HG03045 (cell line): ENCODE measurements around the gene KIRREL3.

Experiments used
- ATAC-seq: cut with Tn5 transposase; IDR thresholded peaks from one replicate; pipeline ENCODE4 v1.9.1; 2021; ENCODE audit warnings: mild to moderate bottlenecking, moderate library complexity; ENCODE audit not compliant: unreplicated experiment

KIRREL3 gene

GRCh38 chr11:126588630-126589491, 411.7 kb downstream of the KIRREL3 start:
- ATAC-seq, result no peak

DNA sequence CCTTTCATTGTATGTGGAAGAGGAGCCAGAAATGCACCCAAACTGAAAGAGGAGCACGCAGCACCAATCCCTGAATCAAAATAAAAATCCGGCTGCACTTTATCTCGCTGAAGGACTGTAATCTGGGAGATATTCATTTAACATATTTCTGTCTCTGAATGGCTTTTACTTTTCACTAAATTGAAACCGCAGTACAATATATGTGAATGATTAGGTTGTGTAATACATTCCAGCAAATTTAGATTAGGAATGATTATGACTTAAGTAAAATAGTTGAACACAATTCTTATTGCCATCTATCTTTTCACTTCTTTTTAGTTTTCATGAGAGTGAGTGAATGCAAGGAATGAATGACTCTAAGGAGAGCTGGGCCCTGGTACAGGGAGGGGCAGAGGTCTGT, 413.0 kb downstream of the KIRREL3 start:
- no peak for ATAC-seq

DNA sequence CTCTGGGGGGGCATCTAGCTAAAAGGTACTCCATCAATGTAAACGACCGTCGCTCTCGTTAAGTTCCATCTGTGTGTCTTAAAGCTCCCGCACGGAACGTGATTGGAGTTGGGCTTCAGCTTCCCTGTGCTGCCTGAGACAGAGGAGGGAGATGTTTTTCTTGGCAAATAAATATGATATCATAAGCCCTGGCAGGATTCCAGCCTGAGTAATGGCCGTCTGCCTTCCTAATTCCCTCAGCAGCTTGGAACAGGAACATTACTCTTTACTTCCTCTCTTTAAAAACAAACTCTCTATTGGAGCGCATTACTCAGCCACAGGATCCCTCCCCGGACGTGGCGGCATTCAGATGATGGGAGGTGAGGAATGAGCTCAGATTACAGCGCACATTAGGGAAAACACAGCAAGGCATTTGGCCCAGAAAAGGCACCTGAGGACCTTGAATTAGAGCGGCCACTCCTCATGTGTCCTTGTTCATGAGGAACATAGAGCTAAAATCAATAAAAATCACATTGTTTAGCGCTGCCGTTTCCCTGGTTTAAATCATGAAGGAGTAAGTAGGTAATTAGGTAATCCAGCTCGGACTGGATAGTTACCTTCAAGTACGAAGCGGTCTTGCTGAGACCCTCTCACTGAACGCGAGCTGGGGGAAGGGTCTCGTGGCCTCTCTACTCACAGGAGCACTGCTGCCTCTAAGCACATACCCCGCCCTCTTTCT, 414.6 kb downstream of the KIRREL3 start:
- no peak for ATAC-seq

- ATAC-seq, result no peak
Observed at GRCh38 chr11:126585388-126585773, 415.2 kb downstream of the KIRREL3 start.

- ATAC-seq, result no peak
Observed at GRCh38 chr11:126583594-126584427, 416.8 kb downstream of the KIRREL3 start.

DNA sequence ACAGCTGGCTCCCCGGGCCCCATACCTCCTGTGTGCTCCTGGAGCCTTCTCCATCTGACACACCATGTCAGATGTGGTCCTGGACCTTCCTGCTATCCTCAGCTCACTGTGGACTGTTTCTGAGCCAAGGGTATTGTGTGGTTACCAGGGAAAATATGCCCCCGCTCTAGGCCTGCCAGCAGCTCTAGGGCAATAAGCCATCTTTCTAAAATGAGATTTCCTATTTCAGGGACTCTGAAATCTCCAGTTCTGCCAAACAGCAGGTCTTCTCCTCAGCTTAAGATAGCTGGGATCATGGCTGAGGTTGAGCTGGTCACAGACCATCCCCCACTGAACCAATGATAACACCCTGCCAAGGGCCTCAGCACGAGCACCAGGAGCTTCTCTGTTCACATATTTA, 417.5 kb downstream of the KIRREL3 start:
- no peak for ATAC-seq

- ATAC-seq, result no peak
Observed at GRCh38 chr11:126581871-126582648, 418.5 kb downstream of the KIRREL3 start.

- no peak for ATAC-seq
Observed at GRCh38 chr11:126578426-126578825, 422.1 kb downstream of the KIRREL3 start.

- ATAC-seq, result no peak
Observed at GRCh38 chr11:126578021-126578420, 422.5 kb downstream of the KIRREL3 start.

GRCh38 chr11:126575849-126576248, 424.7 kb downstream of the KIRREL3 start:
- ATAC-seq, result no peak

DNA sequence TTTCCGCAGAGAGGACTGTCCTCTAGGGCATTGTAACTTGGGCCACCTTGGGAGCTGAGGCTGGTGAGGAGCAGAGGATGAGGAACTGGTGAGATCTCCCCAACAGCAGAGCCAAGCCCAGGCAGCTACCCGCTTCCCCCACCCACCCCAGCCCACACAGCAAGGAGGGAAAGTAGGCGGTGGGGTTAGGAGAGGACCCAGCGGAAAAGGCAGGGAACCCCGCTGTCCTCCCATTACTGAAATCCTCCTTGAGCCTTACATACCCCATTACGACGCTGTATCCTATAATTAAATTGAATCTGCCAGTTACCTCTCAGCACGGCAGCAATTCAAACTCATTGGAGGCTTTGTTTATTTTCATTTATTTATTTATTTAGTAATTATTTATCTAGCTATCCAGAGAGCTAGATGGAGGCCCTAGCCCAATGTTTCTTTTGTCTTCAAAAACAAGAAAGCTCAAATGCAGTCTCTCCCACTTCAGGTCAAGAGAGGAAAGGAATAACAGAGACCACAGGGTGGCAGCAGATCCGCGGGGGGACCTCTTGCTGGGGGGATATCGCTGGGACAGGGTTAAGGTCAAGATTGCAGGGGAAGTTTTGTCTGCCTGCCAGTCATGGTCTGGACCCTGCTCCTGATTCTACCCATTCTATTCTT, 427.1 kb downstream of the KIRREL3 start:
- ATAC-seq, result no peak

GRCh38 chr11:126570489-126570888, 430.1 kb downstream of the KIRREL3 start:
- no peak for ATAC-seq

- ATAC-seq, result no peak
Observed at GRCh38 chr11:126567419-126567818, 433.2 kb downstream of the KIRREL3 start.

GRCh38 chr11:126564566-126564965, 436.0 kb downstream of the KIRREL3 start:
- no peak for ATAC-seq

GRCh38 chr11:126561327-126561893, 439.2 kb downstream of the KIRREL3 start:
- ATAC-seq, result no peak

- ATAC-seq, result no peak
Observed at GRCh38 chr11:126560221-126560620, 440.3 kb downstream of the KIRREL3 start.

- ATAC-seq, result no peak
Observed at GRCh38 chr11:126548581-126549550, 451.7 kb downstream of the KIRREL3 start.

GRCh38 chr11:126547691-126548090, 452.9 kb downstream of the KIRREL3 start:
- no peak for ATAC-seq

DNA sequence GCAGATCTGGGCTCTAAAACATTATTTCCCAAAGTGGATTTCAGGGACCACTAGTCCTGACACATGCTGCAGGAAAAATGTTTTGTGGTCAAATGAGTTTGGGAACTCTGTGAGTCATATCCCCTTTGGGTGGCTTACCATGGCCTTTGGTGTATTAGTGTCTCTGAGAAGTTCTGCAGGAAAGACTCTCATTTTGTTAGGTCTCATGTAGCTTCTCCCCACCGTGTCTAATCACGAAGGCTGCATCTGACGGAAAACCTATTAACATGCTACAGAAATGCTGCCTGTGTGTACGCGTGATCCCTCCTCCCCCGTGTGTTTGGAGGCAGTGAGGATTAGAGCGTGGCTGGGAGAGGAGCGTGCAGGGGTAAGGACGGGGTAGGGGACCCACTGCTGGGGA, 453.4 kb downstream of the KIRREL3 start:
- ATAC-seq, result no peak
